H1 (cell line): ENCODE measurements around the gene TSPEAR. TPM values are rescaled to one million over a fixed set of nuclear protein-coding genes. Genes with fewer than 3 reads are reported as not detected.

Experiments used
- CTCF ChIA-PET: fragments of 300-600 bp; sonication (Branson Sonifier 250); formaldehyde crosslinking; loops from one replicate; lab custom pipeline; 2021; ENCODE audit not compliant: partially characterized antibody; lab: Charles Lee
- POLR2A ChIA-PET: fragments of 300-600 bp; sonication (Branson Sonifier 250); formaldehyde crosslinking; loops from one replicate; lab custom pipeline; 2021; ENCODE audit warnings: inconsistent platforms; ENCODE audit not compliant: partially characterized antibody; lab: Charles Lee
- DNase-seq, 2 experiments: peaks; one replicate each; pipeline versions ENCODE4 v3.0.0 to v3.0.0-alpha.2; 2010 to 2022; ENCODE audit warnings: low spot score in 2 of 2, low read depth in 1 of 2, mixed read lengths in 1 of 2
- FAIRE-seq: peaks from 2 replicates; lab custom pipeline; 2011; peaks lifted over from hg19 to GRCh38; lab: Jason Lieb, UNC
- H2AFZ ChIP-seq: 2 replicates; pipeline ENCODE4 v1.8.1; 2012; ENCODE audit warnings: low read length, inconsistent platforms
- H2AK5ac ChIP-seq: 2 replicates; pipeline ENCODE4 v1.6.1; 2013; ENCODE audit warnings: low read depth, low read length
- H2BK120ac ChIP-seq: replicated peaks from 2 replicates; pipeline ENCODE3; 2013; ENCODE audit warnings: low read depth, low read length, inconsistent platforms
- H2BK12ac ChIP-seq: 2 replicates; pipeline ENCODE4 v1.6.1; 2013; ENCODE audit warnings: low read depth, low read length
- H2BK15ac ChIP-seq: 2 replicates; pipeline ENCODE4 v1.6.1; 2013; ENCODE audit warnings: low read length
- H2BK20ac ChIP-seq: 2 replicates; pipeline ENCODE4 v1.6.1; 2013; ENCODE audit warnings: low read length
- H2BK5ac ChIP-seq: 2 replicates; pipeline ENCODE4 v1.6.1; 2013; ENCODE audit warnings: low read depth, low read length
- H3K14ac ChIP-seq: 2 replicates; pipeline ENCODE4 v1.6.1; 2013; ENCODE audit warnings: inconsistent platforms; ENCODE audit not compliant: insufficient read length
- H3K18ac ChIP-seq: 2 replicates; pipeline ENCODE4 v1.6.1; 2013; ENCODE audit warnings: low read length; ENCODE audit errors: extremely low read depth
- H3K23ac ChIP-seq: 2 replicates; pipeline ENCODE4 v1.6.1; 2013; ENCODE audit warnings: inconsistent platforms; ENCODE audit not compliant: insufficient read length
- H3K23me2 ChIP-seq: 2 replicates; pipeline ENCODE4 v1.6.1; 2013; ENCODE audit warnings: low read depth, low read length
- H3K27ac ChIP-seq: 2 replicates; pipeline ENCODE4 v1.6.1; 2011; ENCODE audit warnings: low read depth, low read length, inconsistent platforms
- H3K27me3 ChIP-seq, 4 experiments: replicated peaks in 1 of 4; 1 replicate in 1 of 4; 2 replicates in 3 of 4; pipeline versions ENCODE4 v1.6.1 to v1.8.1; 2011 to 2013; ENCODE audit warnings: low read length in 3 of 4, mild to moderate bottlenecking in 3 of 4, inconsistent platforms in 2 of 4, mixed read lengths in 2 of 4, moderate library complexity in 1 of 4; ENCODE audit not compliant: control insufficient read depth in 3 of 4, insufficient read depth in 3 of 4; ENCODE audit errors: extremely low read depth in 1 of 4
- H3K36me3 ChIP-seq, 4 experiments: 2 replicates each; pipeline versions ENCODE4 v1.6.1 to v1.8.1; 2011 to 2013; ENCODE audit warnings: mild to moderate bottlenecking in 4 of 4, low read length in 3 of 4, moderate library complexity in 2 of 4, control low read depth in 1 of 4, inconsistent platforms in 1 of 4; ENCODE audit not compliant: insufficient read depth in 4 of 4, control insufficient read depth in 2 of 4
- H3K4ac ChIP-seq: replicated peaks from 2 replicates; pipeline ENCODE3; 2013; ENCODE audit warnings: low read length, low read depth, mixed read lengths, inconsistent platforms; ENCODE audit not compliant: insufficient read length
- H3K4me1 ChIP-seq, 4 experiments: replicated peaks in 1 of 4; 1 replicate in 1 of 4; 2 replicates in 3 of 4; pipeline versions ENCODE4 v1.6.1 to v1.8.1; 2011 to 2013; ENCODE audit warnings: low read length in 3 of 4, inconsistent platforms in 2 of 4, mixed read lengths in 1 of 4; ENCODE audit not compliant: insufficient read depth in 4 of 4, control insufficient read depth in 3 of 4
- H3K4me2 ChIP-seq, 2 experiments: 2 replicates each; pipeline versions ENCODE4 v1.6.1 to v1.8.1; 2011 to 2013; ENCODE audit warnings: low read depth in 2 of 2, low read length in 2 of 2, control low read depth in 1 of 2, inconsistent platforms in 1 of 2, mild to moderate bottlenecking in 1 of 2; ENCODE audit not compliant: insufficient read depth in 1 of 2
- H3K4me3 ChIP-seq, 4 experiments: fragments of 200-600, 300-600 bp in 1 of 4; sonication (generic), shearing (Covaris generic), sonication (Bioruptor Twin) in 1 of 4; 2 replicates each; pipeline versions ENCODE4 v1.5.1 to v1.8.1; 2011 to 2016; ENCODE audit warnings: low read length in 4 of 4, low read depth in 3 of 4, control low read depth in 2 of 4, inconsistent platforms in 2 of 4, mild to moderate bottlenecking in 2 of 4, mixed read lengths in 1 of 4, moderate library complexity in 1 of 4; ENCODE audit not compliant: insufficient read depth in 2 of 4; ENCODE audit errors: extremely low read depth in 1 of 4
- H3K56ac ChIP-seq: replicated peaks from 2 replicates; pipeline ENCODE3; 2013; ENCODE audit warnings: low read depth, mild to moderate bottlenecking, mixed read lengths, low read length, inconsistent platforms; ENCODE audit not compliant: insufficient read length
- H3K79me1 ChIP-seq: 2 replicates; pipeline ENCODE4 v1.6.1; 2013; ENCODE audit warnings: low read depth, low read length, control low read depth
- H3K79me2 ChIP-seq, 2 experiments: 2 replicates each; pipeline versions ENCODE4 v1.6.1 to v1.8.1; 2012 to 2013; ENCODE audit warnings: low read length in 2 of 2, mild to moderate bottlenecking in 2 of 2, inconsistent platforms in 1 of 2; ENCODE audit not compliant: insufficient read depth in 2 of 2, control insufficient read depth in 1 of 2
- H3K9ac ChIP-seq, 4 experiments: replicated peaks in 1 of 4; 1 replicate in 1 of 4; 2 replicates in 3 of 4; pipeline versions ENCODE4 v1.6.1 to v1.8.1; 2011 to 2013; ENCODE audit warnings: low read depth in 3 of 4, low read length in 3 of 4, control low read depth in 2 of 4, mild to moderate bottlenecking in 2 of 4, moderate library complexity in 2 of 4, inconsistent platforms in 1 of 4; ENCODE audit errors: extremely low read depth in 1 of 4
- H3K9me3 ChIP-seq, 2 experiments: 2 replicates each; pipeline versions ENCODE4 v1.6.1 to v1.8.1; 2012 to 2013; ENCODE audit warnings: mild to moderate bottlenecking in 2 of 2, moderate library complexity in 2 of 2, control low read depth in 1 of 2, inconsistent platforms in 1 of 2, low read depth in 1 of 2, low read length in 1 of 2, mixed read lengths in 1 of 2; ENCODE audit not compliant: insufficient read depth in 2 of 2
- H4K20me1 ChIP-seq, 2 experiments: replicated peaks in 1 of 2; 2 replicates each; pipeline versions ENCODE3 to v1.8.1; 2011 to 2013; ENCODE audit warnings: inconsistent platforms in 2 of 2, low read length in 2 of 2, mild to moderate bottlenecking in 1 of 2; ENCODE audit not compliant: insufficient read depth in 2 of 2, control insufficient read depth in 1 of 2
- H4K5ac ChIP-seq: 2 replicates; pipeline ENCODE4 v1.6.1; 2013; ENCODE audit warnings: low read length, low read depth, mixed read lengths, inconsistent platforms; ENCODE audit not compliant: insufficient read length
- H4K8ac ChIP-seq: 2 replicates; pipeline ENCODE4 v1.8.0; 2013; ENCODE audit warnings: mild to moderate bottlenecking, moderate library complexity, low read length, inconsistent platforms; ENCODE audit not compliant: insufficient read depth; ENCODE audit errors: extremely low read depth
- H4K91ac ChIP-seq: replicated peaks from 2 replicates; pipeline ENCODE3; 2013; ENCODE audit warnings: low read length, mixed read lengths, inconsistent platforms; ENCODE audit not compliant: insufficient read length
- BCL11A ChIP-seq, 2 experiments: IDR thresholded peaks; one replicate each; pipeline ENCODE4 v1.6.1; 2011; ENCODE audit warnings: low read depth in 2 of 2, low read length in 2 of 2, mild to moderate bottlenecking in 2 of 2
- KDM1A ChIP-seq: fragments of 200-600, 300-600 bp; sonication (generic); IDR thresholded peaks from 2 replicates; pipeline ENCODE4 v1.7.1; 2016; ENCODE audit warnings: mild to moderate bottlenecking, low read length, borderline replicate concordance
- MAFK ChIP-seq: IDR thresholded peaks from 2 replicates; pipeline ENCODE4 v1.6.1; 2012; ENCODE audit warnings: low read depth, mild to moderate bottlenecking, improper control_type of control experiment, low read length
- SP1 ChIP-seq: IDR thresholded peaks from 2 replicates; pipeline ENCODE4 v1.6.1; 2011; ENCODE audit warnings: low read depth, low read length
- SRF ChIP-seq: IDR thresholded peaks from 2 replicates; pipeline ENCODE4 v1.6.1; 2011; ENCODE audit warnings: mild to moderate bottlenecking, low read depth, low read length, moderate library complexity
- TAF1 ChIP-seq: IDR thresholded peaks from 2 replicates; pipeline ENCODE4 v1.6.1; 2011; ENCODE audit warnings: mild to moderate bottlenecking, low read depth, low read length
- WGBS, 2 experiments: shearing (Covaris generic) in 1 of 2; methylation state at CpG; one replicate each; pipeline versions ENCODE4 v1.1.6 to v1.1.7; 2013 to 2015; ENCODE audit warnings: low lambda C conversion rate in 2 of 2, mixed read lengths in 2 of 2, inconsistent platforms in 1 of 2, low coverage in 1 of 2, missing lambda C conversion rate in 1 of 2; ENCODE audit not compliant: insufficient replicate concordance in 2 of 2, insufficient coverage in 1 of 2, insufficient read length in 1 of 2; ENCODE audit errors: extremely low coverage in 1 of 2, missing lambda C conversion rate in 1 of 2; 5-methylcytosine and 5-hydroxymethylcytosine counted together
- polyA plus RNA-seq, 7 experiments: library from polyadenylated mRNA; depleted of rRNA in 3 of 7; stranded (reverse) in 5 of 7; unstranded in 2 of 7; fragments of >200 nt in 5 of 7; fragments of 200-250 nt in 2 of 7; gene quantifications; 1 replicate in 5 of 7; 2 replicates in 1 of 7; 4 replicates in 1 of 7; pipeline versions ENCODE4 v1.2.1 to v1.2.3, GENCODE V29; 2011 to 2013; ENCODE audit warnings: missing spikeins in 2 of 7, mixed read lengths in 2 of 7
- total RNA-seq: library from RNA; stranded (reverse); fragmentation: NEBNext Ultra II Directional; extraction: Animal tissue kit (Norgen Biotek cat#: 25700); gene quantifications from 2 replicates; pipeline ENCODE4 v1.2.1, GENCODE V29; 2021

Gene TSPEAR
- total and polyA plus RNA-seq, 2 of the 8 experiments (the other 6 are each of a cell fraction or from before 2014, with no cell fraction given) = 0.58 to 0.89 TPM

GRCh38 chr21:44684077-44684476 is 27.3 kb downstream of the TSPEAR start:
- no peak for FAIRE-seq
- ChIA-PET POLR2A (no interaction called here), CTCF (no interaction called here)
- Histone ChIP-seq H3K9ac (no peak overlapping the region), H2AK5ac (no peak overlapping the region), H3K9me3 (no peaks in the 10 kb centered on the region), H4K8ac (no peak overlapping the region), H2BK15ac (no peak overlapping the region), H4K91ac (no peak overlapping the region), H3K56ac (no peak overlapping the region), H3K4me2 (no peak overlapping the region), H3K23ac (no peak overlapping the region), H3K79me1 (no peaks in the 10 kb centered on the region), H3K27me3 (no peaks in the 10 kb centered on the region), H3K14ac (no peak overlapping the region), H3K79me2 (no peaks in the 10 kb centered on the region), H2BK5ac (no peak overlapping the region), H2BK12ac (no peak overlapping the region), H2AFZ (no peak overlapping the region), H4K5ac (no peak overlapping the region), H2BK20ac (no peak overlapping the region), H3K4me3 (no peak overlapping the region), H3K18ac (no peak overlapping the region), H2BK120ac (no peak overlapping the region), H3K23me2 (no peaks in the 10 kb centered on the region), H3K4me1 (peaks cover 5 to 11% (median 9%) of the 10 kb centered on the region in 4 experiments), H4K20me1 (no peaks in the 10 kb centered on the region), H3K36me3 (no peaks in the 10 kb centered on the region), H3K27ac (no peak overlapping the region), H3K4ac (no peak overlapping the region)
- TF ChIP-seq SP1 (no peak), MAFK (no peak), TAF1 (no peak), SRF (no peak), KDM1A (no peak), BCL11A (IDR thresholded peaks at IDR 0.05; ENCODE audit: low read depth in 2 of 2, low read length in 2 of 2) (no peak)
- 79% methylated on average over 7 of the region's 7 CpGs; no CpG with 5 or more reads in 1 of the 2 experiments for WGBS, 2 experiments
- no peak for DNase-seq
